Measurements from ENCODE around the gene RGS14.
"Not testable (repeated sequence)": the region's sequence is repeated elsewhere in the genome, so short reads cannot be mapped to it uniquely, and the experiment has no call there.

Gene RGS14

GRCh38 chr5:177405805-177406204 is 48.1 kb downstream of the RGS14 start:
- TF ChIP-seq CTCF (IDR thresholded peaks at IDR 0.05; ENCODE audit: low read depth, low read length, missing control alignments): no peak
- H3K4me3 ChIP-seq (ENCODE audit: low read depth, low read length): no peak overlapping the region
- no peak for DNase-seq (ENCODE audit: low read depth)

- no peak for DNase-seq (ENCODE audit: low read depth)
- H3K4me3 ChIP-seq (ENCODE audit: low read depth, low read length): no peak within 1 kb of the TSS
- TF ChIP-seq CTCF (IDR thresholded peaks at IDR 0.05; ENCODE audit: low read depth, low read length, missing control alignments): no peak
Measured at GRCh38 chr5:177409043-177409801, 51.5 kb downstream of the RGS14 start, which contains the start of gene F12. Gene F12 (minus strand): TSS chr5:177409564. CDS start chr5:177409527, 37 bp downstream.

GRCh38 chr5:177410575-177410974 is 52.9 kb downstream of the RGS14 start:
- no peak for TF ChIP-seq CTCF (IDR thresholded peaks at IDR 0.05; ENCODE audit: low read depth, low read length, missing control alignments)
- H3K4me3 ChIP-seq (ENCODE audit: low read depth, low read length): no peak overlapping the region
- DNase-seq (ENCODE audit: low read depth): no peak

- no peak for TF ChIP-seq CTCF (IDR thresholded peaks at IDR 0.05; ENCODE audit: low read depth, low read length, missing control alignments)
- DNase-seq (ENCODE audit: low read depth): peak; percentile 68
- peak overlapping the region; percentile 4; the same call in 1 of the 2 replicates for H3K4me3 ChIP-seq (ENCODE audit: low read depth, low read length)
Measured at GRCh38 chr5:177412603-177413233, 55.0 kb downstream of the RGS14 start.

GRCh38 chr5:177414481-177414880 is 56.8 kb downstream of the RGS14 start:
- no peak overlapping the region for H3K4me3 ChIP-seq (ENCODE audit: low read depth, low read length)
- no peak for TF ChIP-seq CTCF (IDR thresholded peaks at IDR 0.05; ENCODE audit: low read depth, low read length, missing control alignments)
- DNase-seq (ENCODE audit: low read depth): no peak

GRCh38 chr5:177417081-177417480 is 59.4 kb downstream of the RGS14 start:
- not testable (repeated sequence) for H3K4me3 ChIP-seq (ENCODE audit: low read depth, low read length); DNase-seq (ENCODE audit: low read depth)

- H3K4me3 ChIP-seq (ENCODE audit: low read depth, low read length): no peak overlapping the region
- no peak for DNase-seq (ENCODE audit: low read depth)
- TF ChIP-seq CTCF (IDR thresholded peaks at IDR 0.05; ENCODE audit: low read depth, low read length, missing control alignments): no peak
Measured at GRCh38 chr5:177419046-177419445, 61.3 kb downstream of the RGS14 start.

- not testable (repeated sequence) for DNase-seq (ENCODE audit: low read depth)
Measured at GRCh38 chr5:177420472-177420871, 62.7 kb downstream of the RGS14 start.

More at GRCh38 chr5:177420472-177420871, 62.7 kb downstream of the RGS14 start:
- H3K4me3 ChIP-seq (ENCODE audit: low read depth, low read length): not testable (repeated sequence)

Data from GM12864 (cell line).